ENCODE results near the gene UGDH. TPM values are rescaled to one million over a fixed set of nuclear protein-coding genes. Genes with fewer than 3 reads are reported as not detected.
A peak's percentile ranks its signal among the peaks of the same experiment; 100 is the strongest.

The UGDH gene
- total and polyA plus RNA-seq, 2 donors (not counting 3 experiments of a cell fraction or from before 2014, with no cell fraction given) = 41.3 to 62.1 TPM

DNA sequence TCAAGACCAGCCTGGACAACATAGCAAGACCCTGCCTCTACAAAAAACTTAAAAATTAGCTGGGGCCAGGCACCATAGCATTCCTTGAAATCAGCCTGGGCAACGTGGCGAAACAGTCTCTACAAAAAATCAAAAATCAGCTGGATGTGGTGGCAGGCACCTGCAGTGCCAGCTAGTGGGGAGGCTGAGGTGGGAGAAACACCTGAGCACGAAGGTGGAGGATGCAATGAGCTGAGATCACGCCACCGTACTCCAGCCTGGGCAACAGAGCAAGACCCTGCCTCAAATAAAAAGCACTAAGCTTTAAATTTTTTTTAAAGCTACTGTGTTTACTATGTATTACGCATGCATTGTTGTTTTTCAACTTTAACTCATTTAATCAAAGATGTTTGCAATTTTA lies 71.8 kb downstream of the UGDH start:
- H3K27me3 ChIP-seq (ENCODE audit: control insufficient read depth in 2 of 2, insufficient read depth in 2 of 2, low read length in 2 of 2) = no peaks in the 10 kb centered on the region
- FAIRE-seq (no peak), DNase-seq (ENCODE audit: low read depth, low spot score) (no peak)
- dilution Hi-C loops (cut with MboI; ENCODE audit: extremely low pct_ligation_motif_present, low sequenced_read_pairs) = no loop called here
- peaks cover 26% of the 10 kb centered on the region for H3K4me1 ChIP-seq (ENCODE audit: control insufficient read depth, extremely low read depth, insufficient read depth, low read length)
- peaks cover 16 to 41% of the 10 kb centered on the region in 2 experiments for H3K36me3 ChIP-seq (ENCODE audit: control insufficient read depth in 2 of 2, extremely low read depth in 1 of 2, insufficient read depth in 2 of 2, low read length in 2 of 2)
- no peak overlapping the region for H3K9ac ChIP-seq (replicated peaks; ENCODE audit: extremely low read depth, insufficient read depth, low read length)
- no peaks in the 10 kb centered on the region for H3K9me3 ChIP-seq (replicated peaks; ENCODE audit: control insufficient read depth, insufficient read depth, low read length)
- peak overlapping the region; percentile 97 for H3K4me2 ChIP-seq (ENCODE audit: insufficient read depth, low read length)
- no peaks in the 10 kb centered on the region for H3K9me1 ChIP-seq (replicated peaks; ENCODE audit: control insufficient read depth, extremely low read depth, insufficient read depth, low read length)
- intact Hi-C loops (cut with micrococcal nuclease) = no loop called here
- H2AFZ ChIP-seq (ENCODE audit: low read depth, low read length) = no peak overlapping the region
- no peak overlapping the region for H3K4me3 ChIP-seq (replicated peaks in 1 of 3; ENCODE audit: insufficient read depth in 1 of 3, low read depth in 1 of 3, low read length in 3 of 3)
- H4K20me1 ChIP-seq (replicated peaks; ENCODE audit: control insufficient read depth, extremely low read depth, insufficient read depth, low read length) = peaks cover 10% of the 10 kb centered on the region
- CTCF ChIA-PET = interaction anchor here (1.2 kb wide), 1 partner anchor 200 kb away, joined by 3 read pairs; no protein-coding TSS in a partner anchor
- POLR2A ChIA-PET = interaction anchor here (0.7 kb wide), 2 partner anchors 14 to 143 kb away, joined by 3 to 8 read pairs; no protein-coding TSS in a partner anchor
- H3K79me2 ChIP-seq (ENCODE audit: control insufficient read depth, insufficient read depth, low read length) = peaks cover 42% of the 10 kb centered on the region
- TF ChIP-seq JUN (IDR thresholded peaks at IDR 0.05; ENCODE audit: borderline replicate concordance, insufficient read depth, insufficient read length, low read depth) = no peak
- TF ChIP-seq EZH2 (IDR thresholded peaks at IDR 0.05; ENCODE audit: borderline replicate concordance, low read depth, low read length, severe bottlenecking) = no peak
- TF ChIP-seq, protein P1, sequence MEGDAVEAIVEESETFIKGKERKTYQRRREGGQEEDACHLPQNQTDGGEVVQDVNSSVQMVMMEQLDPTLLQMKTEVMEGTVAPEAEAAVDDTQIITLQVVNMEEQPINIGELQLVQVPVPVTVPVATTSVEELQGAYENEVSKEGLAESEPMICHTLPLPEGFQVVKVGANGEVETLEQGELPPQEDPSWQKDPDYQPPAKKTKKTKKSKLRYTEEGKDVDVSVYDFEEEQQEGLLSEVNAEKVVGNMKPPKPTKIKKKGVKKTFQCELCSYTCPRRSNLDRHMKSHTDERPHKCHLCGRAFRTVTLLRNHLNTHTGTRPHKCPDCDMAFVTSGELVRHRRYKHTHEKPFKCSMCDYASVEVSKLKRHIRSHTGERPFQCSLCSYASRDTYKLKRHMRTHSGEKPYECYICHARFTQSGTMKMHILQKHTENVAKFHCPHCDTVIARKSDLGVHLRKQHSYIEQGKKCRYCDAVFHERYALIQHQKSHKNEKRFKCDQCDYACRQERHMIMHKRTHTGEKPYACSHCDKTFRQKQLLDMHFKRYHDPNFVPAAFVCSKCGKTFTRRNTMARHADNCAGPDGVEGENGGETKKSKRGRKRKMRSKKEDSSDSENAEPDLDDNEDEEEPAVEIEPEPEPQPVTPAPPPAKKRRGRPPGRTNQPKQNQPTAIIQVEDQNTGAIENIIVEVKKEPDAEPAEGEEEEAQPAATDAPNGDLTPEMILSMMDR (IDR thresholded peaks at IDR 0.05; ENCODE audit: extremely low read depth in 1 of 2, insufficient read depth in 1 of 2, low read depth in 1 of 2, low read length in 2 of 2) = no peak
- no peak for TF ChIP-seq MYC (IDR thresholded peaks at IDR 0.05; ENCODE audit: low read depth, low read length)
- TF ChIP-seq POLR2A (IDR thresholded peaks at IDR 0.05; ENCODE audit: low read depth, low read length) = no peak
- TF ChIP-seq FOS (IDR thresholded peaks at IDR 0.05; ENCODE audit: borderline replicate concordance, insufficient read depth, low read length) = no peak
- TF ChIP-seq, protein P2, sequence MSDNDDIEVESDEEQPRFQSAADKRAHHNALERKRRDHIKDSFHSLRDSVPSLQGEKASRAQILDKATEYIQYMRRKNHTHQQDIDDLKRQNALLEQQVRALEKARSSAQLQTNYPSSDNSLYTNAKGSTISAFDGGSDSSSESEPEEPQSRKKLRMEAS (IDR thresholded peaks at IDR 0.05; ENCODE audit: insufficient read depth, insufficient read length) = no peak
- no peak for TF ChIP-seq GATA2 (IDR thresholded peaks at IDR 0.05; ENCODE audit: insufficient read depth, insufficient read length, low read depth, low read length)
- no peak for TF ChIP-seq POLR2AphosphoS5 (IDR thresholded peaks at IDR 0.05; ENCODE audit: insufficient read depth, low read depth, low read length)
- H3K27ac ChIP-seq (ENCODE audit: insufficient read depth, low read depth, low read length) = no peak overlapping the region
- BruUV-seq (replicated peaks) = no TSS peak
